Adipocyte (in vitro differentiated cells): Measurements from ENCODE around the gene TNC.
A peak's percentile ranks its signal among the peaks of the same experiment; 100 is the strongest.

Source experiments
- DNase-seq: peaks from one replicate; pipeline ENCODE4 v3.0.0-alpha.2; 2015; ENCODE audit warnings: low read depth
- H3K27me3 ChIP-seq: replicated peaks from 2 replicates; pipeline ENCODE4 v1.7.0; 2013; ENCODE audit warnings: mild to moderate bottlenecking, low read length, moderate library complexity; ENCODE audit not compliant: control insufficient read depth, insufficient read depth
- H3K36me3 ChIP-seq: 2 replicates; pipeline ENCODE4 v1.7.0; 2013; ENCODE audit warnings: low read length, mild to moderate bottlenecking, moderate library complexity; ENCODE audit not compliant: control insufficient read depth, insufficient read depth, severe bottlenecking
- H3K4me1 ChIP-seq: 2 replicates; pipeline ENCODE4 v1.7.0; 2013; ENCODE audit warnings: mild to moderate bottlenecking, low read length, moderate library complexity; ENCODE audit not compliant: control insufficient read depth, insufficient read depth
- H3K4me3 ChIP-seq: 2 replicates; pipeline ENCODE4 v1.7.0; 2013; ENCODE audit warnings: mild to moderate bottlenecking, low read length, moderate library complexity
- H3K9ac ChIP-seq: 2 replicates; pipeline ENCODE4 v1.7.0; 2013; ENCODE audit warnings: mild to moderate bottlenecking, low read length, moderate library complexity
- H3K9me3 ChIP-seq: 2 replicates; pipeline ENCODE4 v1.7.0; 2013; ENCODE audit warnings: mild to moderate bottlenecking, low read length, moderate library complexity; ENCODE audit not compliant: control insufficient read depth

TNC gene

GRCh38 chr9:115098226-115098965 is 19.6 kb downstream of the TNC start:
- Histone ChIP-seq H3K9me3 (no peaks in the 10 kb centered on the region), H3K36me3 (peaks cover 19% of the 10 kb centered on the region), H3K4me3 (peak overlapping the region; percentile 21), H3K27me3 (no peaks in the 10 kb centered on the region), H3K4me1 (peaks cover 45% of the 10 kb centered on the region), H3K9ac (peak overlapping the region; percentile 54)
- DNase-seq, result peak; percentile 58

GRCh38 chr9:115093520-115093919 is 24.4 kb downstream of the TNC start:
- Histone ChIP-seq H3K9me3 (no peaks in the 10 kb centered on the region), H3K36me3 (peaks cover 41% of the 10 kb centered on the region), H3K27me3 (no peaks in the 10 kb centered on the region), H3K4me1 (peaks cover 33% of the 10 kb centered on the region), H3K4me3 (no peak overlapping the region), H3K9ac (no peak overlapping the region)
- DNase-seq, result no peak

- Histone ChIP-seq H3K9me3 (no peaks in the 10 kb centered on the region), H3K4me3 (no peak overlapping the region), H3K36me3 (peaks cover 62% of the 10 kb centered on the region), H3K4me1 (peaks cover 31% of the 10 kb centered on the region), H3K9ac (no peak overlapping the region), H3K27me3 (no peaks in the 10 kb centered on the region)
- no peak for DNase-seq
Measured at GRCh38 chr9:115090486-115090885, 27.5 kb downstream of the TNC start.

GRCh38 chr9:115088860-115089259 is 29.1 kb downstream of the TNC start:
- no peaks in the 10 kb centered on the region for H3K9me3 ChIP-seq
- H3K9ac ChIP-seq, result peak overlapping the region; percentile 1
- peaks cover 73% of the 10 kb centered on the region for H3K36me3 ChIP-seq
- no peaks in the 10 kb centered on the region for H3K27me3 ChIP-seq
- peaks cover 24% of the 10 kb centered on the region for H3K4me1 ChIP-seq
- DNase-seq, result no peak
- no peak overlapping the region for H3K4me3 ChIP-seq

- H3K36me3 ChIP-seq, result peaks cover 86% of the 10 kb centered on the region
- DNase-seq, result no peak
- H3K4me3 ChIP-seq, result no peak overlapping the region
Measured at GRCh38 chr9:115086886-115087285, 31.1 kb downstream of the TNC start.

GRCh38 chr9:115086461-115086860 is 31.5 kb downstream of the TNC start:
- DNase-seq, result no peak
- H3K27me3 ChIP-seq, result no peaks in the 10 kb centered on the region
- no peak overlapping the region for H3K9ac ChIP-seq

More at GRCh38 chr9:115086886-115087285, 31.1 kb downstream of the TNC start:
- H3K9ac ChIP-seq, result peak overlapping the region; percentile 35
- no peaks in the 10 kb centered on the region for H3K27me3 ChIP-seq
- peaks cover 20% of the 10 kb centered on the region for H3K4me1 ChIP-seq
- no peaks in the 10 kb centered on the region for H3K9me3 ChIP-seq

GRCh38 chr9:115085773-115086377 is 32.1 kb downstream of the TNC start:
- Histone ChIP-seq H3K4me3 (no peak overlapping the region), H3K9me3 (no peaks in the 10 kb centered on the region), H3K36me3 (peaks cover 89% of the 10 kb centered on the region), H3K9ac (no peak overlapping the region), H3K4me1 (peaks cover 20% of the 10 kb centered on the region), H3K27me3 (no peaks in the 10 kb centered on the region)
- no peak for DNase-seq

More at GRCh38 chr9:115086461-115086860, 31.5 kb downstream of the TNC start:
- H3K4me1 ChIP-seq, result peaks cover 20% of the 10 kb centered on the region
- H3K36me3 ChIP-seq, result peaks cover 86% of the 10 kb centered on the region
- H3K4me3 ChIP-seq, result no peak overlapping the region
- H3K9me3 ChIP-seq, result no peaks in the 10 kb centered on the region

GRCh38 chr9:115084709-115085108 is 33.2 kb downstream of the TNC start:
- H3K4me1 ChIP-seq, result peaks cover 20% of the 10 kb centered on the region
- no peaks in the 10 kb centered on the region for H3K9me3 ChIP-seq
- peaks cover 87% of the 10 kb centered on the region for H3K36me3 ChIP-seq
- DNase-seq, result no peak
- H3K27me3 ChIP-seq, result no peaks in the 10 kb centered on the region
- no peak overlapping the region for H3K4me3 ChIP-seq
- H3K9ac ChIP-seq, result no peak overlapping the region

- Histone ChIP-seq H3K36me3 (peaks cover 91% of the 10 kb centered on the region), H3K9me3 (no peaks in the 10 kb centered on the region), H3K4me1 (peaks cover 20% of the 10 kb centered on the region), H3K27me3 (no peaks in the 10 kb centered on the region), H3K4me3 (no peak overlapping the region), H3K9ac (no peak overlapping the region)
- no peak for DNase-seq
Measured at GRCh38 chr9:115084157-115084556, 33.8 kb downstream of the TNC start.

- H3K27me3 ChIP-seq, result no peaks in the 10 kb centered on the region
- peaks cover 93% of the 10 kb centered on the region for H3K36me3 ChIP-seq
- peaks cover 5% of the 10 kb centered on the region for H3K9me3 ChIP-seq
- no peak overlapping the region for H3K4me3 ChIP-seq
- DNase-seq, result no peak
- no peak overlapping the region for H3K9ac ChIP-seq
- H3K4me1 ChIP-seq, result no peaks in the 10 kb centered on the region
Measured at GRCh38 chr9:115080242-115080641, 37.7 kb downstream of the TNC start.

- Histone ChIP-seq H3K36me3 (peaks cover 93% of the 10 kb centered on the region), H3K27me3 (no peaks in the 10 kb centered on the region), H3K9ac (no peak overlapping the region), H3K4me1 (no peaks in the 10 kb centered on the region), H3K9me3 (peaks cover 5% of the 10 kb centered on the region), H3K4me3 (no peak overlapping the region)
- DNase-seq, result no peak
Measured at GRCh38 chr9:115079156-115079555, 38.8 kb downstream of the TNC start.
